ENCODE measurements around the gene FAM107B. TPM values are rescaled to one million over a fixed set of nuclear protein-coding genes. Genes with fewer than 3 reads are reported as not detected.

FAM107B gene
- total and polyA plus RNA-seq, 10 of the 15 experiments (the other 5 are each of a cell fraction or from before 2014, with no cell fraction given) = 22.9 to 162 (median 86.6) TPM

- CTCF ChIA-PET = no interaction called here
- Histone ChIP-seq H3K4me2 (ENCODE audit: control insufficient read depth, insufficient read depth) (no peak overlapping the region), H3K27ac (ENCODE audit: control insufficient read depth, insufficient read depth) (no peak overlapping the region), H3K79me2 (ENCODE audit: control insufficient read depth, insufficient read depth, low read length) (no peaks in the 10 kb centered on the region), H3K9ac (ENCODE audit: control insufficient read depth, insufficient read depth, low read length) (no peak overlapping the region), H4K20me1 (ENCODE audit: control insufficient read depth, insufficient read depth) (no peaks in the 10 kb centered on the region), H3K27me3 (replicated peaks in 1 of 2; ENCODE audit: control insufficient read depth in 2 of 2, insufficient read depth in 2 of 2, low read length in 1 of 2) (no peaks in the 10 kb centered on the region), H3K4me3 (no peak overlapping the region), H3K9me3 (replicated peaks; ENCODE audit: control insufficient read depth, insufficient read depth, low read length) (no peaks in the 10 kb centered on the region), H3K36me3 (ENCODE audit: control insufficient read depth in 2 of 2, insufficient read depth in 2 of 2, low read length in 1 of 2) (no peaks in the 10 kb centered on the region), H3K4me1 (ENCODE audit: control insufficient read depth, insufficient read depth, low read length) (no peaks in the 10 kb centered on the region), H2AFZ (ENCODE audit: control insufficient read depth, low read depth, low read length) (no peak overlapping the region)
- no peak for FAIRE-seq
- TF ChIP-seq HDGF (IDR thresholded peaks at IDR 0.05) (no peak), ELK1 (IDR thresholded peaks at IDR 0.05; ENCODE audit: low read depth, low read length) (no peak), KLF5 (IDR thresholded peaks at IDR 0.05; ENCODE audit: partially characterized antibody) (no peak), STAT1 (conservative IDR thresholded peaks at IDR 0.05) (no peak), IKZF1 (conservative IDR thresholded peaks at IDR 0.05) (no peak), POU2F2 (IDR thresholded peaks at IDR 0.05; ENCODE audit: borderline replicate concordance, low read depth, low read length) (no peak), TCF7 (IDR thresholded peaks at IDR 0.05; ENCODE audit: borderline replicate concordance) (no peak), POLR2AphosphoS5 (IDR thresholded peaks at IDR 0.05; ENCODE audit: low read length) (no peak), NFXL1 (IDR thresholded peaks at IDR 0.05; ENCODE audit: borderline replicate concordance) (no peak), EZH2 (IDR thresholded peaks at IDR 0.05; ENCODE audit: borderline replicate concordance, control insufficient read depth, low read depth, low read length) (no peak)
- no peak for DNase-seq (ENCODE audit: low read depth, low spot score)
- in situ Hi-C loops (cut with MboI) = no loop called here
- no TSS peak for BruUV-seq (replicated peaks)
- SMC1A ChIA-PET (ENCODE audit: uncharacterized antibody, unreplicated experiment) = no interaction called here
- 56% methylated on average over 16 of the region's 16 CpGs for WGBS (ENCODE audit: insufficient coverage, insufficient replicate concordance, low lambda C conversion rate, missing lambda C conversion rate)
- RAD21 ChIA-PET (ENCODE audit: unreplicated experiment) = no interaction called here
- POLR2A ChIA-PET = interaction anchor here (0.7 to 1.5 kb wide), 2 partner anchors 8 to 16 kb away, joined by 3 to 7 read pairs; no protein-coding TSS in a partner anchor
- intact Hi-C loops (cut with micrococcal nuclease; ENCODE audit: unreplicated experiment) = no loop called here
- no peak for ATAC-seq
Observed at GRCh38 chr10:14692344-14693076, 82.2 kb downstream of the FAM107B start.

Data from GM12878 (cell line).